Lower leg skin (tissue), 4 donors: Measurements from ENCODE around the gene SLC6A4. TPM values are rescaled to one million over a fixed set of nuclear protein-coding genes. Genes with fewer than 3 reads are reported as not detected.

Experiments
- DNase-seq, 2 donors: peaks; one replicate each; pipeline ENCODE4 v3.0.0-alpha.2; 2019; ENCODE audit warnings: low spot score in 2 of 2
- H3K4me3 ChIP-seq: fragments of 200-600 bp; sonication (generic); 2 replicates; pipeline ENCODE4 v1.5.1; 2017; ENCODE audit warnings: mild to moderate bottlenecking, low read depth; ENCODE audit not compliant: poor library complexity, severe bottlenecking
- CTCF ChIP-seq, 3 donors: fragments of 450-650 bp; IDR thresholded peaks; one replicate each; pipeline ENCODE4 v1.5.1; 2016; ENCODE audit warnings: antibody characterized with exemption in 3 of 3, mild to moderate bottlenecking in 3 of 3, moderate library complexity in 2 of 3
- POLR2A ChIP-seq, 2 donors: fragments of 450-650 bp; IDR thresholded peaks; one replicate each; pipeline ENCODE4 v1.6.1; 2016 to 2017; ENCODE audit warnings: antibody characterized with exemption in 2 of 2, mild to moderate bottlenecking in 1 of 2, moderate library complexity in 1 of 2
- WGBS, 2 donors: methylation state at CpG; one replicate each; pipeline ENCODE4 v1.1.5; 2018; 5-methylcytosine and 5-hydroxymethylcytosine counted together
- intact Hi-C: fragments of 100-400 bp; cut with DNase I; formaldehyde crosslinking; loops from one replicate; pipeline ENCODE4 v1.15.0; 2023; ENCODE audit warnings: low total_unique reads
- total RNA-seq, 4 donors: library from RNA; depleted of rRNA; stranded (reverse); fragments of >200 nt; gene quantifications; one replicate each; pipeline ENCODE4 v1.1.0, GENCODE V29; 2016

The SLC6A4 gene
- total RNA-seq, 4 donors from 2014 or later, result 0.25 to 1.7 (median 0.91) TPM

GRCh38 chr17:30187573-30187972 is 47.9 kb downstream of the SLC6A4 start:
- H3K4me3 ChIP-seq, result no peak overlapping the region
- intact Hi-C loops, result no loop called here
- WGBS, 2 donors, result 89 to 95% methylated on average over 2 of the region's 2 CpGs
- TF ChIP-seq POLR2A (IDR thresholded peaks at IDR 0.05) (no peak), CTCF (IDR thresholded peaks at IDR 0.05) (no peak)
- no peak for DNase-seq

- 95 to 100% methylated on average over 1 of the region's 1 CpG for WGBS, 2 donors
- TF ChIP-seq POLR2A (IDR thresholded peaks at IDR 0.05) (no peak), CTCF (IDR thresholded peaks at IDR 0.05) (no peak)
- DNase-seq, result no peak
- intact Hi-C loops, result no loop called here
- H3K4me3 ChIP-seq, result no peak overlapping the region
Measured at GRCh38 chr17:30186761-30187160, 48.7 kb downstream of the SLC6A4 start.

GRCh38 chr17:30176855-30177254 is 58.6 kb downstream of the SLC6A4 start:
- DNase-seq, result no peak
- H3K4me3 ChIP-seq, result no peak overlapping the region
- 92 to 95% methylated on average over 5 of the region's 5 CpGs for WGBS, 2 donors
- TF ChIP-seq POLR2A (IDR thresholded peaks at IDR 0.05) (no peak), CTCF (IDR thresholded peaks at IDR 0.05) (no peak)
- intact Hi-C loops, result no loop called here

- intact Hi-C loops, result no loop called here
- no peak for DNase-seq
- no peak overlapping the region for H3K4me3 ChIP-seq
- TF ChIP-seq CTCF (IDR thresholded peaks at IDR 0.05), result no peak
- TF ChIP-seq POLR2A (IDR thresholded peaks at IDR 0.05), result no peak
- WGBS, 2 donors, result 96 to 97% methylated on average over 1 of the region's 1 CpG
Measured at GRCh38 chr17:30174556-30174955, 60.9 kb downstream of the SLC6A4 start.

- 48 to 64% methylated on average over 2 of the region's 2 CpGs for WGBS, 2 donors
- intact Hi-C loops, result no loop called here
- DNase-seq, result no peak
Measured at GRCh38 chr17:30173649-30174048, 61.8 kb downstream of the SLC6A4 start.

More at GRCh38 chr17:30173649-30174048, 61.8 kb downstream of the SLC6A4 start:
- no peak for TF ChIP-seq POLR2A (IDR thresholded peaks at IDR 0.05)
- TF ChIP-seq CTCF (IDR thresholded peaks at IDR 0.05), result no peak
- H3K4me3 ChIP-seq, result no peak overlapping the region
